GM21825 (cell line): ENCODE results near the gene SLC9A9.
A peak's percentile ranks its signal among the peaks of the same experiment; 100 is the strongest.

ENCODE experiments used
- ATAC-seq: cut with Tn5 transposase; IDR thresholded peaks from one replicate; pipeline ENCODE4 v1.9.1; 2021; ENCODE audit warnings: mild to moderate bottlenecking, moderate library complexity; ENCODE audit not compliant: unreplicated experiment

The SLC9A9 gene

DNA sequence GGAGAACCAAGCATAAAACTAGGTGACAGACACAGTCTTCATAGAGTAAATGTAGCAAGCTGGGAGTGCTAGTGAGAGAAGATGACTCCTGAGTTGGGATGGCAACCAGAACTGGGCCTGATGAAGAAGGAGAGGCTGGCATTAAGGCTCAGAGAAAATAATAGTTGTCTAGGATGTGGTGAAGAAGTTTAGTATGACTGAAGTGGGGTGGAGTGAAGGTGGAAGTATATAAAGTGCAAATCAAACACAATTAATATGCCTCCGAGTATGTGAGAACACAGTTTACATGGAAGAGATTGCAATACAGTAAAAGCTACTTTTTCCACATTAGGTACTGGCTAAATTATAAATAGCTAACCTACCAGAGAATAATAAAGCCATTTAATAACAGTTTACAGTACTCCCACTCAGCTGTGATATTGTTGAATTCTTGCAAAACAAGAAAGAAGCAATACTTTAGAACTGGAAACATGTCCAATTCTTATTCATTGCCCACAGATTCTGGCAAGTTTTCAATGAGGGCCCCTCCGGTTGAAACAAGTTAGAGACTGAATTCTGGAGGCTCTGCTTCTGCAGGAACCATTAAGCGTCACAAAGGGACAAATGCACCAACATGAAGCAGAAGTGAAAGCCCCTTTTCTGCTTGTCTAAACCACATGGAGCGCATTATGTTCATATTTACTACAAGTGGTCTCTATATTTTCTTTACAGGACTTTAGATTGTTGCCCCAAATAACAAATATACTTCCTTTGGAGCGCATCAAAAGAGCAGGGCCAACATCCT, 243.7 kb downstream of the SLC9A9 start:
- no peak for ATAC-seq

- ATAC-seq: no peak
Observed at GRCh38 chr3:143603774-143604173, 244.5 kb downstream of the SLC9A9 start.

DNA sequence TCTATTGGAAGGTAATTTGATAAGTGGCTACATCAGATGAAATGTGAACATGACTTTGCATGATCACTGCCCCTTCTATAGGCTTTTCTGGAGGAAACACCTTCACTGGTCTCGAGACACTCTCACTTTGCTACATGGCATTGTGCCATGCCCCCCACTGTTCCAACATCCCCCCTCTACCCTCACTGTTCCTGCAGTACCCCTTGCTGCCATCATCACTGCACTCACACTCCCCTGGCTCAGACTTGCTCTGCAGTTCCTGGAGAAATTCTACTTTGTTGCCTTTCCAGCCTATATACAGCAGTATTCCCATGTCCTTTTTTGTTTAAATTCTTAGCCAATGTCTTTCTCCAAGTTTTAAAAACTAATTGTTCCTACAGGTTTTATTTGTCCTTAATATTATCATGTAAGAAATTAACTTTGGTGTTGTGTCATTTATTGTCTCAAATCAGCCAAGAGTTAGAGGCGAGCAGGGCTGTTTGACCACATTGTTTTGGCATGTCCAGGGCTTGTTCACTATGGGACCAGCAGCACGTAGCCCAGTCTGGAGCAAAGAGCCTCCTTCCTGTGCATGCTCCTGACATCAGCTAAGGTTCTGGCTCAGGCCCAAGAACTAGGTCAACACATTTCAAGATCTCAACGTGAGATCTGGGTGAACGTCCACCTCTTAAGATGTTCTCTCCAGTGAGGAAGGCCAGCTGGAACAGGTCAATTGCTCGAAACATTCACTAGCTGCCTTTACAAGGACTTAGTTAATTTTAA, 246.4 kb downstream of the SLC9A9 start:
- no peak for ATAC-seq

DNA sequence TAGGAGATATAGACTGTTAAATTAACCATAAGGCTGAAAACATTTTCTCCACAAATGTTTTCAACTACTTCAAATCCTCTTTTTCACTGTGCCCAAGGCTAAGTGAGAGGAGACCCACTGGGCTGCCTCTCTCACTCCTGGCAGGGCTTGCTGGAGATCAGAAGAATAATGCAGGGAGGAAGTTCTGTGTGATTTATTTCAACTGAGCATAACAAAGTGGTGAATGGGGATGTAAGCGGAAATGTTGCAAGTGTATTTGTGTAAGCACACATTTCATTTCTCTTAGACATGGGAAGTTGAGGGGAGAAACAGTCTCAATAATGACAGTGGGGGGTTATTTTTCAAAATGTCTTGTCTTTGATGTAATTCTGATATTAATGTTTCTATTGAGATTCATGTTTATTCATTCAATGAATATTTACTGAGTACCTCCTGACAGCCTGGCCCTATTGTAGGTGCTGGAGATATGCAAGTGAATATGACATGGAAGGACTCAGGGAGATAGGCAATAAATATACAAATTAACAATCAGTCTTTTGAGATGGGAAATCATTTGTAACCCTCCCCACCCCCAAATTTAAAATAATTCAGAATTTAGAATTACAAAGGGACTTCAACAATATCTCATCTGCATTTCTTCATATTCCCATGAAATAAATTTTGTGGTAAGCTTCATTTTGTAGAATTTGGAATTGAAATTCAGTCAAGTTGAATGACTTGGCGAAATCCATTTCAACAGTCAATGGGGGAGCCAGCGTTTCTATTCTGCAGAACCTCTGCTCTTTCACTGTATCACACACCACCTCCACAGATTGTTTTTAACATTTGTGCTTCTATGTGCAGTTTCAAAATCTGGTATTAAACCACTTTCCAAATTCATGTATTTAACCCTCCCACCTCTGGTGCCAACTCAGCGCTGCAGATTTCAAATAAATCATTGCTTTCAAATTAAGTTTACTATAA, 247.2 kb downstream of the SLC9A9 start:
- ATAC-seq: no peak

GRCh38 chr3:143597774-143598652, 250.3 kb downstream of the SLC9A9 start:
- no peak for ATAC-seq

DNA sequence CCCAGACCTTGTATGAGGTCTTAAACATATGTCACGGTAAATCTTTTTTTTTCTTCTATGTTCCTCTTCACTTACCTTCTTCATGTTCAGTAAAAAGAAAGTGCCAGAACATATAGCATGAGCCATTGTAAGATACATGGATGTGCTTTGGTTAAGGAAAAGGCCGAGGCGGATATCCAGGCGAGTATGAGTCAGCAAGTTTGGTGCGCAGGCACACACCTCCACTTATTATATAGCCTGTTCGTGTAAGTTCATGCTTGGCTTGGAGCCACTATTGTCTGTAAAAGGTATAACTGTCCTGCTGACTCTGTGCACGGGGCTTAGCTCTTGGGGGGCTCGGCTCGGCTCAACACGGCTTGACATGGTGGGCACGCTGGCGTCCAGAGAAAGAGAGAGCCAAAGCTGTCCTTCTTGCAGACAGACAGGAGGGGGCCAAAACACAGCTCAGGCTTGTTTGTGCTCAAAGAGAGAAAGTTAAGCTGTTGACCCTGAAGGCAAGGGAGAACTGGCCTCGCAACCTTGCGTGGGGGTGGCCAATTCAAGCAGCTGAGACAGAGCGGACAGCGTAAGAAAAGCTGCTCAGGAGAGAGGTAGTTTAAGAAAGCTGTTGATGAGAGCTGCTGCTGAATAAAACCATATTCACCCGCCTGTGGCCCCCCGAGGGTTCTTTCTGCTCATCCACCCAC, 251.2 kb downstream of the SLC9A9 start:
- ATAC-seq: no peak

DNA sequence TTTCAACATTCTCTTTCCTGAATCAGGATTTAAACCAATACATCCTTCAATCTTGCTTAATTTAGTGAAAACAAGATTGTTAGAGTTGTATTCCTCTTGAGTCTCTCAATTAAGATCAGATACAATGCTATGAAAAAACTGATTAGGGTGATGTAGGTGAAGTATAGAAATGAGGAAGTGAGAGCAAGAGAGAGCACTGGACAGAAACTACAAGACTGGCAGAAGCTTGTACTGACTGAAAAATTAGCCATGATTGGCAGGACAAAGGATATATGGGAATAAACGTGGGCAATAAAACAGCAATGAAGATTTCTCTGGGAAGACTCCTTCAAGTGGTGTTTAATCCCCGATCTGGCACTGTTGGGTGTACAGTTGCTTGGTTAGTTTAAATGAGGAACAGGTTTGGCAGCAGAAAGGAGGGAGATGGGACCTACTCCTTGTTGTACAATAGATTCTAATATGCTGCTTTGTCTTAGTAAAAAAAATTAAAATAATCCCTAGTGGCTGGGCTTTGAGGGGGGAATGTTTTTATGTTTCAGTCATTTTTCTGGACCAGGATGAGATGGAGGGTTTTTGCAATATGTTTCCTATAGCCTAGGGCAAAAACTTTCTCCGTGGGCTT, 252.7 kb downstream of the SLC9A9 start:
- peak; percentile 96 for ATAC-seq

GRCh38 chr3:143594206-143594605, 254.1 kb downstream of the SLC9A9 start:
- no peak for ATAC-seq

DNA sequence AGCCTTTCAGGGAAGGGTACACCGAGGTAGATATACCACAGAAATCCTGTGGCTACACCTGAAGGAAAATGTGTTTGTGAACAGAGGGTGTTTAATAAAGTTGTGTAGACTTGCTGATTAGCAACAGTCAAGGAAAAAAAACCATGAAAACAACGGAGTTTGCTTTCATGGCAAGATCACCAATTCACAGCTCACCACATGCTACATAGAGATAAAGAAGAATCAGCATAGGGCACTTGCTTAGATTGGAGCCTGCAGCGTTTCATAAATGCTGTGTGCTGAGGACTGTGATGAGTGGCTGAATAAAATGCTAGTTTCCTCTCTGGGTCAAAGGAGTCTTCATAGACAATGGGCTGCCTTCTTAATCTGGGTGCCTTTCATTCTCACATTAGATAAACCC, 257.6 kb downstream of the SLC9A9 start:
- ATAC-seq: no peak

- ATAC-seq: no peak
Observed at GRCh38 chr3:143586576-143586975, 261.7 kb downstream of the SLC9A9 start.

- ATAC-seq: peak; percentile 40
Observed at GRCh38 chr3:143585720-143586456, 262.4 kb downstream of the SLC9A9 start.

- ATAC-seq: no peak
Observed at GRCh38 chr3:143584474-143584873, 263.8 kb downstream of the SLC9A9 start.

DNA sequence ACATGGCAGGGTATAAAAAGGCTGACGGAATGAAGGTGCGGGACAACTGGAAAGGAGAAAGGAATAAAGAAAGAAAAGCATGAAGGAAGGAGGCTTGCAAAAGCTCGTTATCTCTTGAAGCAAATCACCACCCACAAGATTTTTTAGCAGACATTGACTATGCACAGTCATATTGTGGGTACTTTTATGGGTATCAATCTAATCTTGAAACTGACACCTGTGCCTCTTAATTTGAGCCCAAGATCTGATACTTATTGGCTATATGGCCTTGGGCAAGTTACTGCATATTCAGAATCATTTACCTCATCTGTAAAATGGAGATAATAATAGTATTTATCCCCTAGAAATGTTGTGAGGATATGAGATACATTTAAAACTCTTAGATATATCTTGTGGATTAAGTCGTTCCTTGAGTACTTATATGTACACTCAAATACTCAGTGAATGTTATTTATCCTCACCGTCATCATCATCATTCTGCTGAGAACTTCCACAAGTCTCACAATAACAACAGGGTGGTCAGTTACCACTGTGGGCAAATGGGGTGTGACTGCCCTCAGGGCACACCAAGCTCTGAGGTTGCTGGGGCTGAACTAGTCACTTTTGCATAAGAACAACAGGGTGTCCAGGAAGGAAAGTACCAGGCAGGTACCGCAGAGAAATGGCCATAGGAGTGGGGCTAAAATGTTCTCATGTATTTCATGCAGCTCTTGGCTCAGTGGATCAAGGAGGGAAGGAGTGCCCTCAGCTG, 266.1 kb downstream of the SLC9A9 start:
- ATAC-seq: no peak

GRCh38 chr3:143578810-143579435, 269.3 kb downstream of the SLC9A9 start:
- no peak for ATAC-seq

DNA sequence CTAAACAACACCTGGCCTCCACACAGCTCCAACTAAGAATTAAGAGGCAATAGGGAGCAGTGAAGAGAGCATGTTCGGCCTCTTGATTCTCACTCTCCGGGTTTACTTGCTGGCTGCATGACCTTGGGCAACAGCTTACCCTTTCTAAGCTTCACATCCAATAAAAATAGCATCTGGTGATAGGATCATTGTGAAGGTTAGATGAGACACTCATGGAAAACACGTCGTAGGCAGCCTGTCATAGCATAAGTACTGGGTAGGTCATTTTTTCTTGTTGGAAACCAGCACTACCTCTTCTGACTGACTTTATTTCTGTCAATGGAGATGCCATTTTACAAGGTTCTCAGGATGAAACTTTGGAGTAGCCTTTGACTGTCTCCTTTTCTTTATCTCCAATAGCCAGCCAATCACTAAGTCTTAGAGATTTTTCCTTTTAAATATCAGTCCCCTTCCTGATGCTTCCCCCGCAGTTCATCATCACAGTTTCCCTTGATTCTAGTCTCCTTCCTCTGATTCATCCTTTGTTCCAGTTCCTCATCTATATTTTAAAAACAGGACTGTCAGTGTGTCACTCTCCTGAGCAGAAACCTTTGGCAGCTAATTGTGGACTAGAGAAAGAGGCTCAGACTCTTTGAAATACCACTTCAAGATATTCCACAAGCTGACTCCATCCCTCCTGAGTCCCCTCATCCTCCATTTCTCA, 271.5 kb downstream of the SLC9A9 start:
- no peak for ATAC-seq

GRCh38 chr3:143574933-143575332, 273.3 kb downstream of the SLC9A9 start:
- no peak for ATAC-seq
